Measurements from ENCODE around the gene PACS1.

PACS1 gene

DNA sequence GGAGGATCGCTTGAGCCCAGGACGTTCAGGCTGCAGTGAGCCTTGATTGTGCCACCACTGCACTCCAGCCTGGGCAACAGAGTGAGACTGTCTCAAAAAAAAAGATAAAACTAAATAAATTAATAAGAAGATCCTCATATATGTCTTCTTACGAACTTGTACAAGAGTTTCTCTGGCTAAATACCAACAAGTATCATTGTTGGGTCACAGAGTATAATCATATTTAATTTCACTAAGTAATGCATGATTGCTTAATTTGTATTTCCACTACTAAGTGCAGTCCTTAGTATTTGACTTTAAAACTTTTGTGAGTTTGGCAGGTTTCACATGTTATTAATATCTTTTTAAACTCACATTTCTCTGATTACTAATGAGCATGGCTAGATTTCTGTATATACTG, 60.9 kb downstream of the PACS1 start:
- no peak for DNase-seq (ENCODE audit: extremely low spot score, insufficient read length, low read depth)
- FAIRE-seq: no peak

DNA sequence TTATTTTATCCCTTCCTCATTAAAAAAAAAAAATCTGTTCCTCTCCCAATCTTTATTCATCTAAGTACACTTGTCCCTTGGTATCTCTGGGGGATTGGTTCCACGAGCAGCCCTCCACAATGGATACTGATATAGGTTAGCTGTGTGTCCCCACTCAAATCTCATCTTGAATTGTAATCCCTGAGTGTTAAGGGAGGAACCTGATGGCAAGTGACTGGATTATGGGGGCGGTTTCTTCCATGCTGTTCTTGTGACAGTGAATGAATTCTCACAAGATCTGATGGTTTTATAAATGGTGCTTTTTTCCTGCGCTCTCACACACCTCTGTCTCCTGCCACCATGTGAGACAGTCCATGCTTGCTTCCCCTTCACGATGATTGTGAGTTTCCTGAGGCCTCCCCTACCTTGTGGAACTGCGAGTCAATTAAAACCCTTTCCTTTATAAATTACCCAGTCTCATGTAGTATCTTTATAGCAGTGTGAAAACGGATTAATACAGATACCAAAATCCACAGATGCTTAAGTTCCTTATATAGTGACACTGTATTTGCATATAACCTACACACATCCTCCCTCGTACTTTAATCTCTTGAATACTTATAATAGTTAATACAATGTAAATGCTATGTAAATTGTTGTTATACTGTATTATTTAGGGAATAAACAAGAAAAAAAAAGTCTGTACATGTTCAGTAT, 62.0 kb downstream of the PACS1 start:
- DNase-seq (ENCODE audit: extremely low spot score, insufficient read length, low read depth) (no peak), FAIRE-seq (no peak)

DNA sequence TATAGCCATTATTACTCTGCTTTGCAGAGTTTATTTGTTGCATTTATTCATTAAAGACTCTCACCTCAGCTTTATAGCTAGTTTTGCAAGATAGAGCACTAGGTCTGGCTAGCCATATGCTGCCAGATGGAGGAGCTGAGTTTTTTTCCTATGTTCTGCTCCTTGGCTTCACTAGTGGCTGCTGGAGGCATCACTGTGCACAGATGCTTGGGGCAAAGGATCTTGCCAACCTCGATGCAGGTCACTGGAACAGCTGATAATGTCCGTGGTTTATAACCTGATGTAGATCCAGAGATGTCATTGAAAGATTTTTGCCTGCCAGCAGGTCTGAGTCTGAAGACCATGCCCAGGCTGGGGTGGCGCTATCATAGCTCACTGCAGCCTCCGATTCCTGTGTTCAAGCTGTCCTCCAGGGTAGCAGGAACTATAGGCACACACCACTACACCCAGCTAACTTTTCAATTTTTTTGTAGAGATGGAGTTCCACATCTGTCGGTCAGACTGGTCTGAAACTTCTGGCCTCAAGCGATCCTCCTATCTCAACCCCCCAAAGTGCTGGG, 63.2 kb downstream of the PACS1 start:
- no peak for FAIRE-seq
- no peak for DNase-seq (ENCODE audit: extremely low spot score, insufficient read length, low read depth)

DNA sequence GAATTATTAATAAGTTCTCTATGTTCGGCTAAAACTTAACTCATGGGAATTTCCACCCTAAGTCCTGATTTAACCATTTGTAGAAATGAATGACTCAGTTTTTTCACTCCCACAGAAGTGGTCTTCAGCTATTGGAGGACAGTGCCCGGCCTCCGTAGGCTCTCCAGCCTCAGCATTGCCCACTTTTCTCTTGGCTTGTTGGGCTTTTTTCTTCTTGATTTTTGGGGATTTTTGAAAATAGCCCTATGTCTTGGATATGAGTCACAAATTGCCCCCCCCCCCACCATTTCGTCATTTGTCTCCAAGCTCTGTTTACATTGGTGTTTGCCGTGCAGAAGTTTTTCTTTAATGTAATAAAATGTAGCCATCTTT, 66.7 kb downstream of the PACS1 start:
- FAIRE-seq: peak; percentile 78
- DNase-seq (ENCODE audit: extremely low spot score, insufficient read length, low read depth): no peak

GRCh38 chr11:66139817-66140404, 69.8 kb downstream of the PACS1 start:
- no peak for FAIRE-seq
- DNase-seq (ENCODE audit: extremely low spot score, insufficient read length, low read depth): no peak

- DNase-seq (ENCODE audit: extremely low spot score, insufficient read length, low read depth): no peak
These were observed 72.5 kb downstream of the PACS1 start for GRCh38 chr11:66142370-66143263.

DNA sequence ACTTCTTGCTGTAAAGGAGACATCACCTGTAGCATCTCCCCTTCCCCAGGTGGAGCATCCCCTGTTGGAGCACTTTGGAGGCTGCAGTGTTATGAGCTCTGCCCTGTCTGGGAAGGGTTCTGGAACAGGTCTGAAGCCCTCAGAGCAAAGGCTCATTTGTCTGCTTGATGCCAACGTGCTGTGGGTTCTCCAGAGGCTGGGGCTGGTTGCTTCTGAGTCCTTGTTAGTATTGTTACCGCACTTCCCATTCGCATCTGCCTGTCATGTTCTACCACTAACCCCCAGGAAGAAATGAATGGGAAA, 73.1 kb downstream of the PACS1 start:
- no peak for FAIRE-seq

More at GRCh38 chr11:66142370-66143263, 72.5 kb downstream of the PACS1 start:
- FAIRE-seq: no peak

DNA sequence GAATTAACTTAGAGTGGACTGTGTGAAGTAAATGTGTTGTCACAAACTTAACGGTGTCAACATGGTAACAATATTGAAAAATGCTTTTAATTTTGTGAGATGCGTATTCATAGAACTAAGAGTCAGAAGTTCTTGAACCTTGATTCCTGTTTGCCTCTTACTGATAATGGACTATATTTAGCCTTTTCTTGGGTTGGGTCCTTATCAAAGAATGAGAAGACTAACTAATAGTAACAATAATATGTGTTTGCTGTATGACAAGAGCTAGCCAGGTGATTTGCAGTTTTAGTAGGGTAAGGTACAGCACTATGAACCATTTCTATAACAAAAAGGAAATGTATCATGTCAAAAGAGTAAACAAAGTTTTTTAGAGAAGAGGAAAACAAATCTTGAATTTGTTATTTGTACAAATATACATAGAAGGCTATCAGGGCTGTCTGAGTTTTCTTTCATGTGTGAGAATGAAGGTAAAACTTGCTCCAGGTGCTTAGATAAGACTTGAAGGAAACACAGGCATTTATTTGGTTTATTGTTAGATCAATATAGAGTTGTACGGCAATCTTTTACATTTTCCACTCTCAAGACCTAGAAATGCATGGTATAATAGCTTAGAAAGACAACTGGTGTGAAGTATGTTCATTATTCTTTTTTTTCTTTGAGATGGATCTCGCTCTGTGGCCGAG, 74.1 kb downstream of the PACS1 start:
- FAIRE-seq (no peak), DNase-seq (ENCODE audit: extremely low spot score, insufficient read length, low read depth) (no peak)

More for the DNA sequence above, 73.1 kb downstream of the PACS1 start:
- no peak for DNase-seq (ENCODE audit: extremely low spot score, insufficient read length, low read depth)

- DNase-seq (ENCODE audit: extremely low spot score, insufficient read length, low read depth) (no peak), FAIRE-seq (no peak)
These were observed 76.0 kb downstream of the PACS1 start for GRCh38 chr11:66146074-66146473.

DNA sequence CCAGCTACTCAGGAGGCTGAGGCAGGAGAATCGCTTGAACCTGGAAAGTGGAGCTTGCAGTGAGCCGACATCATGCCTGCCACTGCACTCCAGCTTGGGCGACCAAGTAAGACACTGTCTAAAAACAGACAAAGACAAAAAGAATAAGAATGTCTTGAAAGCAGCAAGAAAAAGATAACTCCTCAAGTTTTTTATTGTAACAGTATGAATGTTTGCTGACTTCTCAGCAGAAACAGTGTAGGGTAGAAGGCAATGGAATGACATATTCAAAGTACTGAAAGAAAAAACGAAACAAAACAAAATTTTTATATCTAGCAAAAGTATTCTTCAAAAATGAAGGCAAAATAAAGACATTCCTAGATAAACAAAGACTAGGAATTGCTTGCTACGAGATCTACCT, 76.9 kb downstream of the PACS1 start:
- no peak for DNase-seq (ENCODE audit: extremely low spot score, insufficient read length, low read depth)
- no peak for FAIRE-seq

GRCh38 chr11:66150140-66150539, 80.1 kb downstream of the PACS1 start:
- FAIRE-seq (peak; percentile 18), DNase-seq (ENCODE audit: extremely low spot score, insufficient read length, low read depth) (no peak)

GRCh38 chr11:66150725-66151124, 80.7 kb downstream of the PACS1 start:
- FAIRE-seq: no peak
- no peak for DNase-seq (ENCODE audit: extremely low spot score, insufficient read length, low read depth)

DNA sequence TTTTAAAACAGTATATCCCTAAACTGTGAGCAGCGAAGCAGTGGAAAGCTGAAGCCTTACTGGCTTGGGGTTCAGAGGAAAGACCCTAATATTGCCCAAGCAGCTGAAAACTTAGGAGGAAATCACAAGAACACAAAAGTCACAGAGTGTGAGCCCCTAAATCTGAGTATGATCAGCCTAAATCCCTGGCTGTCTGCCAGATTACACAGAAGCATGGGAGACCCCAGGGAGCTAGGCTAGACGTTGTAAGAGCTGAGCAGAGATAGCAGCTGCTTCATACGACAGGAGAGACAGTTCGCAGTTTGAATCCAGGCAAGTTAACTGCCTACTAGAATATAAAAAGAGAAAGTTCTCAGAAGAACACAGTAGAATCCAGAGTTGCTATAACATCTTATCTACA, 81.2 kb downstream of the PACS1 start:
- DNase-seq (ENCODE audit: extremely low spot score, insufficient read length, low read depth): no peak
- FAIRE-seq: no peak

DNA sequence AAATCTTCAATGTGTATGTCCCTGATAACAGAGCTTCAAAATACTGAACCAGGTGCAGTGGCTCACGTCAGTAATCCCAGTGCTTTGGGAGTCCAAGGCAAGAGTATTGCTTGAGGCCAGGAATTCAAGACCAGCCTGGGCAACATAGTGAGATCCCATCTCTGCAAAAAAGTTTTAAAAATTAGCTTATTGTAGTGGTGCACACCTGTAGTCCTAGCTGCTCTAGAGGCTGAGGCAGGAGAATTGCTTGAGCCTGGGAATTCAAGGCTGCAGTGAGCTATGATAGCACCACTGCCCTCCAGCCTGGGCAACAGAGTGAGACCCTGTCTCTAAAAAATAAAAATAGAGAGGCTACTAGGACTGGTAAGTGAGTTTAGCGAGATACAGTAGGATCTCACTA, 84.0 kb downstream of the PACS1 start:
- no peak for DNase-seq (ENCODE audit: extremely low spot score, insufficient read length, low read depth)
- no peak for FAIRE-seq

DNA sequence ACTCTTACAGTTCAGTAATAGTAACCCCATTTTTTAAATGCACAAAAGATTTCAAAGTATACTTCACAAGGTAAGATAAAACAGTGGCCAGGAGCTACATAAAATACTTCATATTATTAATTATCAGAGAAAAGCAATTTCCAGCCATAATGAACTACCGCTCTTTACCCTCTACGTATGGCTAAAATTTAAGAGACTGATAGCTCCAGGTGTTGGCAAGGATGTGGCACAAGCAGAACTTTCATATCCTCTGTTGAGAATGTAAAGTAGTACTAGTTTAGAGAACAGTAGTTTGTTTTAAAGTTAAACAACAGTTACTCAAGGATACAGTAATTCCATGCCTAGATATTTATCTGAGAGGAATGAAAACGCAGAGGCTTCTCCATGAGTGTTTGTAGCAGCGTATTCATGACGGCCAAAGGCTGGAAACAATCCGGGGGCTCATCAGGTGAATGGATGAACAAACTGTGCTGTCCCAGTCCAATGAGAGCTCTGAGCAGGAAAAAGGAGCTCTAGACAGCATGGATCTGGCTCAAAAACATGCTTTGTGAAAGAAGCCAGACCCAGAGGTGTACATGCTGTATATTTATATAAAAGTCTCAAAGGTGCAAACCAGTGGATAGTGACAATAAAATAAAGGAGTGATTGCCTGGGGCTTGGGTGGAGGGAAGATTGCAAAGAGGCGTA, 85.5 kb downstream of the PACS1 start:
- DNase-seq (ENCODE audit: extremely low spot score, insufficient read length, low read depth) (no peak), FAIRE-seq (no peak)

DNA sequence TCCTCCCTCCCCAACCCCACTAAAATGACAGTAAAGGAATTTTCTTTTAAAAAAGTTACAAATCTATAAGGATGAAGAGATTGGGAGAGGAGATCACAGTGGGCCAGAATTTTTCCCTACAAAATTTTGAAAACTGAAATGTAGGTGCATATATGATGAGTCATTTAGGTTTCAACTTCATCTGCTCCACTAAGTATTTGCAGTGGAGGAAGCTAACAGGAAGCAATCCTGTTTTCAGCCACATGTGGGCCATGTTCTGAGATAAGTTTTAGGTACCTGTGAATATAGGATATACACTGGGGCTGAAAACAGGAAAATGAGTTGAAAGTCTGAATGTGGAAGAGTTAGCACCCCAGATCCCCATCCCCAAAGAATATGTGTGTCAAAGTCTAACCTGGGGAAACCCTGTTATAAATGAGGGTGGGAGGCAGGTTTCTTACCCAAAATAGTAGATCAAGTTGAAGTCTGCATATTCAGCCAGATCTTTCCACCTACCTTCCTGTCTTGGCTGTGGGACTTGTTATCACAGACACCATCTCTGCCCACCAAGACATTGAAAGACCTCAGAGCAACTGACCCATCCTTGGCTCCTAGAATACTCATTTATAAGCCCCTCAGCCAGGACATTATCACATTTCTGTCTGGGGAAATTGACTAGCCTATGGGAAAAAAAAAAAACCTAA, 87.3 kb downstream of the PACS1 start:
- FAIRE-seq (peak; percentile 81), DNase-seq (ENCODE audit: extremely low spot score, insufficient read length, low read depth) (peak; percentile 29)

DNA sequence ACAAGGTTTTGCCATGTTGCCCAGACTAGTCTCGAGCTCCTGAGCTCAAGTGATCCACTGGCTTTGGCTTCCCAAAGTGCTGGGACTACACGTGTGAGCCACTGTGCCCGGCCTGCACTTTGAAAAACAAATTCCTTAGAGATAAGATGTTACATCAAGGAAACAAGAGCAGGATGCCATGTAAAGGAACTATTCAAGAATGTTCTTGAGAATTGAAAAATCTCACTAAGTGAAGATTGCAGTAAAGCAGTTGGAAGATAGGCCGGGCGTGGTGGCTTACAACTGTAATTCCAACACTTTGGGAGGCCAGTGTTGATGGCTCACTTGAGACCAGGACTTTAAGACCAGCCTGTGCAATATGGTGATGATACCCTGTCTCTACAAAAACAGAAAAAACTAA, 88.1 kb downstream of the PACS1 start:
- FAIRE-seq (no peak), DNase-seq (ENCODE audit: extremely low spot score, insufficient read length, low read depth) (no peak)

DNA sequence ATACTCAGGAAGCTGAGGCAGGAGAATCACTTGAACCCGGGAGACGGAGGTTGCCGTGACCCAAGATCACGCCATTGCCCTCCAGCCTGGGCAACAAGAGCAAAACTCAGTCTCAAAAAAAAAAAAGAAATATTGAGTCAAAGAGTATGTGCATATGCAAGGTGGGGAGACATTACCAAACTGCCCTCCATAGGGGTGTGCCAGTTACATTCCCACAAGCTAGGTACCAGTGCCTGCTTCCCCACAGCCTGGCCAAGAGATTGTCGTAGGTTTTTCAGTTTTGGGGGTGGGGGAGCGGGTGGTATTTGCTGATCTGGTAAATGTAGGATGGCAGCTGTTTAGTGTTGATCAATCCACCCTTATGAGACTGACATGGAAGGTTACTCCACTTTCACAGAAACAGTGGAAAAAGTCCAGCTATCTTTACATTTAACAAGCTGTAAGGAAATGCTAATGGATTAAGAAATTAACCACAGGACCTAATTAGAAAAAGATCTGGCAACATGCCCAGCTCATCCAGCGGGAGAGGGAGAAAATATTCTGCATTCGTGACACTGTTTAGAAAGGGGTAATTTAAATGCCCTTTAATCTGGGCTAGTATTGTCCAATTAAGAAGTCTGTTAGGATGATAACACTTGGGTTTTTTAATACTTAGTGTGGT, 89.4 kb downstream of the PACS1 start:
- DNase-seq (ENCODE audit: extremely low spot score, insufficient read length, low read depth): no peak
- no peak for FAIRE-seq

- DNase-seq (ENCODE audit: extremely low spot score, insufficient read length, low read depth) (no peak), FAIRE-seq (no peak)
These were observed 90.6 kb downstream of the PACS1 start for GRCh38 chr11:66160709-66161108.
